HEK293T (cell line): Measurements from ENCODE around the gene GPRIN3.

Experiments
- CTCF ChIA-PET: fragments of 350-600 bp; formaldehyde crosslinking; extraction: SDS; loops from one replicate; lab custom pipeline; 2021; ENCODE audit warnings: antibody characterized with exemption, inconsistent platforms; lab: Yijun Ruan, JAX
- POLR2A ChIA-PET: fragments of 350-600 bp; formaldehyde crosslinking; extraction: SDS; loops from one replicate; lab custom pipeline; 2020; ENCODE audit warnings: antibody characterized with exemption, inconsistent platforms; lab: Yijun Ruan, JAX
- DNase-seq: peaks from one replicate; pipeline ENCODE4 v3.0.0; 2012; ENCODE audit warnings: mixed read lengths; ENCODE audit errors: extremely low spot score
- ARNT ChIP-seq: fragments of 450-650 bp; IDR thresholded peaks from 2 replicates; pipeline ENCODE4 v1.6.1; 2017; ENCODE audit warnings: mild to moderate bottlenecking
- BHLHE40 ChIP-seq: fragments of 450-650 bp; IDR thresholded peaks from 2 replicates; pipeline ENCODE4 v1.6.1; 2016; ENCODE audit warnings: mild to moderate bottlenecking, moderate library complexity, borderline replicate concordance
- CTBP1 ChIP-seq: fragments of 450-650 bp; IDR thresholded peaks from 2 replicates; pipeline ENCODE4 v1.6.1; 2016; ENCODE audit warnings: borderline replicate concordance
- ELF4 ChIP-seq: fragments of 450-650 bp; IDR thresholded peaks from 2 replicates; pipeline ENCODE4 v1.6.1; 2017; ENCODE audit warnings: antibody characterized with exemption
- FOXA1 ChIP-seq: fragments of 450-650 bp; IDR thresholded peaks from 2 replicates; pipeline ENCODE4 v1.6.1; 2016; ENCODE audit warnings: mild to moderate bottlenecking
- FOXK2 ChIP-seq: fragments of 450-650 bp; IDR thresholded peaks from 2 replicates; pipeline ENCODE4 v1.6.1; 2016; ENCODE audit warnings: mild to moderate bottlenecking
- FOXM1 ChIP-seq: fragments of 450-650 bp; IDR thresholded peaks from 2 replicates; pipeline ENCODE4 v1.6.1; 2017; ENCODE audit warnings: mild to moderate bottlenecking, borderline replicate concordance
- HDGF ChIP-seq: fragments of 450-650 bp; IDR thresholded peaks from 2 replicates; pipeline ENCODE4 v1.6.1; 2017; ENCODE audit warnings: antibody characterized with exemption, borderline replicate concordance
- L3MBTL2 ChIP-seq: fragments of 450-650 bp; conservative IDR thresholded peaks from 2 replicates; pipeline ENCODE4 v1.6.1; 2016; ENCODE audit warnings: mild to moderate bottlenecking
- LEF1 ChIP-seq: fragments of 450-650 bp; IDR thresholded peaks from 2 replicates; pipeline ENCODE4 v1.6.1; 2017; ENCODE audit warnings: mild to moderate bottlenecking, borderline replicate concordance
- NFRKB ChIP-seq: fragments of 450-650 bp; IDR thresholded peaks from 2 replicates; pipeline ENCODE4 v1.6.1; 2016; ENCODE audit warnings: mild to moderate bottlenecking, moderate library complexity
- PKNOX1 ChIP-seq: fragments of 450-650 bp; IDR thresholded peaks from 2 replicates; pipeline ENCODE4 v1.6.1; 2016
- SP1 ChIP-seq: fragments of 450-650 bp; IDR thresholded peaks from 2 replicates; pipeline ENCODE4 v1.6.1; 2017
- SUZ12 ChIP-seq: fragments of 450-650 bp; IDR thresholded peaks from 2 replicates; pipeline ENCODE4 v1.6.1; 2016; ENCODE audit warnings: mild to moderate bottlenecking
- TARDBP ChIP-seq: fragments of 450-650 bp; IDR thresholded peaks from 2 replicates; pipeline ENCODE4 v1.6.1; 2016
- ZNF384 ChIP-seq: fragments of 450-650 bp; IDR thresholded peaks from 2 replicates; pipeline ENCODE4 v1.6.1; 2016

The GPRIN3 gene

GRCh38 chr4:89289312-89289711, 18.3 kb downstream of the GPRIN3 start:
- TF ChIP-seq SP1 (no peak), L3MBTL2 (no peak), FOXA1 (no peak), FOXK2 (no peak), TARDBP (no peak), ARNT (no peak), FOXM1 (no peak), PKNOX1 (no peak), BHLHE40 (no peak), ZNF384 (no peak), SUZ12 (no peak), HDGF (no peak), CTBP1 (no peak), ELF4 (no peak), LEF1 (no peak)

GRCh38 chr4:89288430-89288829, 19.2 kb downstream of the GPRIN3 start:
- TF ChIP-seq ZNF384 (no peak), HDGF (no peak), SP1 (no peak), FOXK2 (no peak), ELF4 (no peak), SUZ12 (no peak), L3MBTL2 (no peak), FOXM1 (no peak), FOXA1 (no peak), TARDBP (no peak), ARNT (no peak)
- POLR2A ChIA-PET, result no interaction called here
- CTCF ChIA-PET, result no interaction called here
- no peak for DNase-seq

More at GRCh38 chr4:89289312-89289711, 18.3 kb downstream of the GPRIN3 start:
- no peak for DNase-seq
- ChIA-PET POLR2A (no interaction called here), CTCF (no interaction called here)

GRCh38 chr4:89287945-89288344, 19.7 kb downstream of the GPRIN3 start:
- POLR2A ChIA-PET, result no interaction called here
- CTCF ChIA-PET, result no interaction called here
- TF ChIP-seq CTBP1 (no peak), FOXK2 (no peak), NFRKB (no peak), L3MBTL2 (no peak), TARDBP (no peak), LEF1 (no peak), FOXA1 (no peak), ELF4 (no peak), ARNT (no peak), BHLHE40 (no peak), HDGF (no peak), SP1 (no peak), ZNF384 (no peak), PKNOX1 (no peak), FOXM1 (no peak), SUZ12 (no peak)
- no peak for DNase-seq

GRCh38 chr4:89285745-89286144, 21.9 kb downstream of the GPRIN3 start:
- CTCF ChIA-PET, result no interaction called here
- POLR2A ChIA-PET, result no interaction called here
- TF ChIP-seq TARDBP, result no peak
- TF ChIP-seq FOXK2, result no peak
- TF ChIP-seq BHLHE40, result no peak
- no peak for TF ChIP-seq FOXA1
- no peak for TF ChIP-seq FOXM1
- no peak for TF ChIP-seq LEF1
- TF ChIP-seq CTBP1, result no peak
- TF ChIP-seq ZNF384, result no peak
- TF ChIP-seq NFRKB, result no peak
- no peak for TF ChIP-seq ARNT
- no peak for TF ChIP-seq PKNOX1
- TF ChIP-seq ELF4, result no peak
- TF ChIP-seq L3MBTL2, result no peak
- TF ChIP-seq SP1, result no peak
- TF ChIP-seq SUZ12, result no peak
- TF ChIP-seq HDGF, result no peak
- no peak for DNase-seq

GRCh38 chr4:89284828-89285227, 22.8 kb downstream of the GPRIN3 start:
- POLR2A ChIA-PET, result interaction anchor here (1.1 kb wide), 1 partner anchor 16 kb away, joined by 3 read pairs; no protein-coding TSS in a partner anchor
- no peak for DNase-seq
- TF ChIP-seq LEF1 (no peak), PKNOX1 (no peak), ARNT (no peak), ELF4 (no peak), SUZ12 (no peak), BHLHE40 (no peak), SP1 (no peak), FOXA1 (no peak), ZNF384 (no peak), L3MBTL2 (no peak), FOXM1 (no peak), NFRKB (no peak), TARDBP (no peak), FOXK2 (no peak), CTBP1 (no peak), HDGF (no peak)
- CTCF ChIA-PET, result interaction anchor here (0.6 kb wide), 1 partner anchor 369 kb away, joined by 3 read pairs; no protein-coding TSS in a partner anchor
